Ishikawa (cell line): ENCODE data around the gene PRDM4.

Experiments
- CEBPB ChIP-seq: IDR thresholded peaks from 2 replicates; pipeline ENCODE4 v1.6.1; 2012
- CREB1 ChIP-seq: IDR thresholded peaks from 2 replicates; pipeline ENCODE4 v1.6.1; 2012; ENCODE audit warnings: low read depth
- EGR1 ChIP-seq: IDR thresholded peaks from 2 replicates; pipeline ENCODE4 v1.6.1; 2012
- EP300 ChIP-seq: IDR thresholded peaks from 2 replicates; pipeline ENCODE4 v1.6.1; 2012; ENCODE audit warnings: borderline replicate concordance
- FOXM1 ChIP-seq: IDR thresholded peaks from 2 replicates; pipeline ENCODE4 v1.6.1; 2012; ENCODE audit warnings: low read depth, borderline replicate concordance
- NFIC ChIP-seq: IDR thresholded peaks from 2 replicates; pipeline ENCODE4 v1.6.1; 2012
- RAD21 ChIP-seq: IDR thresholded peaks from 2 replicates; pipeline ENCODE4 v1.6.1; 2012; ENCODE audit warnings: low read depth
- REST ChIP-seq: IDR thresholded peaks from 2 replicates; pipeline ENCODE4 v1.6.1; 2012; ENCODE audit warnings: low read depth, mild to moderate bottlenecking
- TAF1 ChIP-seq: IDR thresholded peaks from 2 replicates; pipeline ENCODE4 v1.6.1; 2012; ENCODE audit warnings: low read depth, mild to moderate bottlenecking
- TCF12 ChIP-seq: IDR thresholded peaks from 2 replicates; pipeline ENCODE4 v1.6.1; 2012; ENCODE audit warnings: low read depth
- TEAD4 ChIP-seq: IDR thresholded peaks from 2 replicates; pipeline ENCODE4 v1.6.1; 2012
- USF1 ChIP-seq: IDR thresholded peaks from 2 replicates; pipeline ENCODE4 v1.6.1; 2012
- YY1 ChIP-seq: IDR thresholded peaks from 2 replicates; pipeline ENCODE4 v1.6.1; 2012; ENCODE audit warnings: low read depth
- ZBTB7A ChIP-seq: IDR thresholded peaks from 2 replicates; pipeline ENCODE4 v1.6.1; 2012; ENCODE audit warnings: low read depth
- TF ChIP-seq, protein P1 (sequence below): IDR thresholded peaks from 2 replicates; pipeline ENCODE4 v1.6.1; 2012

The PRDM4 gene

DNA sequence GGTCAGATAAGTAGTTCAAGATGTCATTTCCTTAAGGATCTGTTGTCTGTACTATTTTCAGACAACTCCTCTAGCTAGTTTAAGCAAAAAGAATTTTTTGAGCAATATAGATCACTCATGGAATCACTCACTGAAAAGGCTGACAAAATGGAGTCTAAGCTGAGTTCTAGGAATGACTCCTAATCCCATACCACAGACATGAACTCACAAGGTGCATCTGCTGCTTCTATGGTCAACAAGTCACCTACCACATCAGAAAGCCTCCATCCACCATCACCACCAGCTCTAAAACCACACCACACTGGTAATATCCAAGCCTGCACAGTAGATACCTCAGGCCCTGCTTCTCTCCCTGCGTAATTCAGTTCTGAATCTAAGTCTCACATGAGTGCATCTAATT, 42.3 kb downstream of the PRDM4 start:
- TF ChIP-seq RAD21 (no peak), TCF12 (no peak), TEAD4 (no peak), FOXM1 (no peak), USF1 (no peak), CREB1 (no peak), NFIC (no peak), TAF1 (no peak), YY1 (no peak), EGR1 (no peak), REST (no peak), CEBPB (no peak), EP300 (no peak), ZBTB7A (no peak)
- TF ChIP-seq, protein P1, sequence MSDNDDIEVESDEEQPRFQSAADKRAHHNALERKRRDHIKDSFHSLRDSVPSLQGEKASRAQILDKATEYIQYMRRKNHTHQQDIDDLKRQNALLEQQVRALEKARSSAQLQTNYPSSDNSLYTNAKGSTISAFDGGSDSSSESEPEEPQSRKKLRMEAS, result no peak

GRCh38 chr12:107715780-107716179, 45.2 kb downstream of the PRDM4 start:
- TF ChIP-seq TAF1 (no peak), USF1 (no peak), CREB1 (no peak), ZBTB7A (no peak), YY1 (no peak), EGR1 (no peak), FOXM1 (no peak), CEBPB (no peak), TEAD4 (no peak)

- TF ChIP-seq REST (no peak), YY1 (no peak), TEAD4 (no peak)
Measured at GRCh38 chr12:107704041-107704440, 56.9 kb downstream of the PRDM4 start.

DNA sequence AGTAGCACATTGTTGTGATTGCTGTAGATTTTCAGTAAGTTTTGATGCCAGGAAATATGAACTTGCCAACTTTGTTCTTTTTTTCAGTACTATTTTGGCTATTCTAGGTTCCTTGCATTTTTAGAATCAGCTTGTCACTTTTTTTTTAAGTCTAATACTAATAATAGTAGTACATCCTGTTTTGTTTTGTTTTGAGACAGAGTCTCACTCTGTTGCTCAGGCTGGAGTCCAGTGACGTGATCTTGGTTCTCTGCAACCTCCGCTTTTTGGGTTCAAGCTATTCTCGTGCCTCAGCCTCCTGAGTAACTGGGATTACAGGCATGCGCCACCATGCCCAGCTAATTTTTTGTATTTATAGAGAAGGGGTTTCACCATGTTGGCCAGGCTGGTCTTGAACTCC, 58.8 kb downstream of the PRDM4 start:
- TF ChIP-seq RAD21 (no peak), TCF12 (no peak), EGR1 (no peak), USF1 (no peak), TAF1 (no peak), NFIC (no peak), CREB1 (no peak)

GRCh38 chr12:107685360-107686248, 75.3 kb downstream of the PRDM4 start, which contains the start of gene PWP1:
PWP1 (plus strand) TSS chr12:107685799; CDS start chr12:107685900, 101 bp downstream.
- peak; percentile 85 for TF ChIP-seq TAF1
- TF ChIP-seq, protein P1, result peak; percentile 99
- TF ChIP-seq YY1, result peak; percentile 89
- TF ChIP-seq TCF12, result peak; percentile 75
- TF ChIP-seq USF1, result peak; percentile 60
- TF ChIP-seq EP300, result no peak
- no peak for TF ChIP-seq EGR1
- TF ChIP-seq CREB1, result peak; percentile 98
- peak; percentile 71; the same call in 1 of the 2 replicates for TF ChIP-seq ZBTB7A
